HCT116 (cell line): ENCODE data around the gene PDE4D. TPM values are rescaled to one million over a fixed set of nuclear protein-coding genes. Genes with fewer than 3 reads are reported as not detected.

Experiments used
- ATAC-seq: fragments of 200-7000 bp; cut with Tn5 transposase; 2 replicates; pipeline ENCODE4 v1.9.1; 2020; ENCODE audit warnings: mild to moderate bottlenecking, moderate library complexity
- BruUV-seq: library from RNA; stranded (reverse); fragments of 400-500 nt; replicated peaks from 2 replicates; lab custom pipeline; 2021; lab: Mats Ljungman, UMichigan
- CTCF ChIA-PET: fragments of 300-600 bp; sonication (Branson Sonifier 250); formaldehyde crosslinking; loops from one replicate; lab custom pipeline; 2021; ENCODE audit warnings: antibody characterized with exemption; lab: Charles Lee
- POLR2A ChIA-PET: fragments of 300-600, 350-600 bp; sonication (Branson Sonifier 250); formaldehyde crosslinking; loops from one replicate; lab custom pipeline; 2021; ENCODE audit warnings: antibody characterized with exemption; lab: Charles Lee
- RAD21 ChIA-PET, 2 experiments: fragments of 300-600 bp; sonication (Branson Sonifier 250); formaldehyde crosslinking; loops; one replicate each; lab custom pipeline; 2023; ENCODE audit warnings: low total read pairs in 2 of 2; ENCODE audit not compliant: uncharacterized antibody in 2 of 2, unreplicated experiment in 2 of 2, low non-redundant PET in 1 of 2; lab: Charles Lee
- DNase-seq: peaks from one replicate; pipeline ENCODE4 v3.0.0-alpha.2; 2010; ENCODE audit warnings: low read depth, low spot score
- H2AFZ ChIP-seq: fragments of 200-600 bp; shearing (Covaris generic), sonication (generic); 2 replicates; pipeline ENCODE4 v1.6.1; 2017; ENCODE audit warnings: low read depth, mixed run types, mixed read lengths, antibody characterized with exemption, low read length; ENCODE audit not compliant: poor library complexity, severe bottlenecking
- H3K27ac ChIP-seq: 2 replicates; pipeline ENCODE4 v1.5.1; 2012; ENCODE audit warnings: low read depth, low read length
- H3K27me3 ChIP-seq: fragments of 200-600 bp; sonication (generic); 2 replicates; pipeline ENCODE4 v1.6.1; 2016; ENCODE audit warnings: mixed run types, low read length, mixed read lengths; ENCODE audit not compliant: insufficient read depth
- H3K36me3 ChIP-seq, 2 experiments: fragments of 200-500 bp in 1 of 2; fragments of 200-600 bp in 1 of 2; sonication (Bioruptor generic) in 1 of 2; sonication (generic) in 1 of 2; 2 replicates each; pipeline versions ENCODE4 v1.5.1 to v1.6.1; 2014 to 2016; ENCODE audit warnings: low read length in 2 of 2, inconsistent platforms in 1 of 2, mixed read lengths in 1 of 2, mixed run types in 1 of 2; ENCODE audit not compliant: insufficient read depth in 2 of 2, control insufficient read depth in 1 of 2
- H3K4me1 ChIP-seq, 2 experiments: fragments of 200-600 bp in 1 of 2; sonication (generic) in 1 of 2; 2 replicates each; pipeline versions ENCODE4 v1.5.1 to v1.6.1; 2012 to 2017; ENCODE audit warnings: low read length in 2 of 2, inconsistent platforms in 1 of 2, mild to moderate bottlenecking in 1 of 2, mixed read lengths in 1 of 2, mixed run types in 1 of 2, moderate library complexity in 1 of 2; ENCODE audit not compliant: insufficient read depth in 2 of 2, control insufficient read depth in 1 of 2
- H3K4me2 ChIP-seq: fragments of 200-600 bp; sonication (generic); 2 replicates; pipeline ENCODE4 v1.6.1; 2017; ENCODE audit warnings: mixed run types, low read length, mixed read lengths
- H3K4me3 ChIP-seq, 2 experiments: fragments of 200-600 bp in 1 of 2; sonication (generic) in 1 of 2; replicated peaks in 1 of 2; 2 replicates each; pipeline ENCODE4 v1.5.1; 2011 to 2016; ENCODE audit warnings: low read length in 2 of 2, control low read depth in 1 of 2, low read depth in 1 of 2, mild to moderate bottlenecking in 1 of 2, mixed read lengths in 1 of 2, mixed run types in 1 of 2
- H3K79me2 ChIP-seq: fragments of 200-600 bp; sonication (generic); 2 replicates; pipeline ENCODE4 v1.6.1; 2017; ENCODE audit warnings: mild to moderate bottlenecking, mixed run types, low read length, moderate library complexity, mixed read lengths; ENCODE audit not compliant: insufficient read depth
- H3K9ac ChIP-seq: fragments of 200-600 bp; sonication (generic); 2 replicates; pipeline ENCODE4 v1.6.1; 2016; ENCODE audit warnings: low read length, mixed read lengths
- H3K9me2 ChIP-seq: fragments of 200-600 bp; sonication (generic), shearing (Covaris generic); 2 replicates; pipeline ENCODE4 v1.6.1; 2017; ENCODE audit warnings: mixed run types, mild to moderate bottlenecking, moderate library complexity; ENCODE audit not compliant: insufficient read depth
- H3K9me3 ChIP-seq, 2 experiments: fragments of 200-500 bp in 1 of 2; fragments of 200-600 bp in 1 of 2; sonication (Bioruptor generic) in 1 of 2; sonication (generic) in 1 of 2; 2 replicates each; pipeline ENCODE4 v1.6.1; 2014 to 2017; ENCODE audit warnings: low read length in 2 of 2, mixed read lengths in 2 of 2, inconsistent platforms in 1 of 2, low read depth in 1 of 2, mild to moderate bottlenecking in 1 of 2, mixed run types in 1 of 2, moderate library complexity in 1 of 2; ENCODE audit not compliant: control insufficient read depth in 1 of 2, insufficient read depth in 1 of 2
- H4K20me1 ChIP-seq: fragments of 200-600 bp; sonication (generic), shearing (Covaris generic); 2 replicates; pipeline ENCODE4 v1.6.1; 2017; ENCODE audit warnings: mixed run types, mild to moderate bottlenecking, moderate library complexity; ENCODE audit not compliant: insufficient read depth
- CEBPB ChIP-seq: IDR thresholded peaks from 2 replicates; pipeline ENCODE4 v1.6.1; 2012; ENCODE audit warnings: low read depth
- ELF1 ChIP-seq: IDR thresholded peaks from 2 replicates; pipeline ENCODE4 v1.6.1; 2012; ENCODE audit warnings: low read depth, borderline replicate concordance
- FOSL1 ChIP-seq: IDR thresholded peaks from 2 replicates; pipeline ENCODE4 v1.6.1; 2012; ENCODE audit warnings: low read depth
- JUND ChIP-seq: IDR thresholded peaks from 2 replicates; pipeline ENCODE4 v1.6.1; 2012
- RAD21 ChIP-seq: IDR thresholded peaks from 2 replicates; pipeline ENCODE4 v1.6.1; 2012; ENCODE audit warnings: low read depth, mild to moderate bottlenecking
- SRF ChIP-seq: IDR thresholded peaks from 2 replicates; pipeline ENCODE4 v1.6.1; 2012; ENCODE audit warnings: low read depth
- TCF7L2 ChIP-seq: IDR thresholded peaks from 2 replicates; pipeline ENCODE4 v1.7.0; 2011; ENCODE audit warnings: borderline replicate concordance, inconsistent platforms; ENCODE audit not compliant: insufficient read depth, insufficient read length; ENCODE audit errors: extremely low read depth
- ZFX ChIP-seq: fragments of 450-650 bp; IDR thresholded peaks from 2 replicates; pipeline ENCODE4 v1.6.1; 2017
- intact Hi-C: fragments of 100-400 bp; cut with micrococcal nuclease; formaldehyde crosslinking; loops from 2 replicates; pipeline ENCODE4 v1.10.0; 2022
- total RNA-seq: library from RNA; stranded (reverse); gene quantifications from one replicate; pipeline ENCODE4 v1.2.1, GENCODE V29; 2021; ENCODE audit not compliant: unreplicated experiment
- TF ChIP-seq, protein P1 (sequence below): IDR thresholded peaks from 2 replicates; pipeline ENCODE4 v1.6.1; 2012
- TF ChIP-seq, protein P2 (sequence below): IDR thresholded peaks from 2 replicates; pipeline ENCODE4 v1.6.1; 2011; ENCODE audit warnings: mild to moderate bottlenecking, low read length, moderate library complexity; ENCODE audit not compliant: insufficient replicate concordance; ENCODE audit errors: extremely low read depth

The PDE4D gene
- total RNA-seq, 1 experiment from 2014 or later, result 1.1 TPM

DNA sequence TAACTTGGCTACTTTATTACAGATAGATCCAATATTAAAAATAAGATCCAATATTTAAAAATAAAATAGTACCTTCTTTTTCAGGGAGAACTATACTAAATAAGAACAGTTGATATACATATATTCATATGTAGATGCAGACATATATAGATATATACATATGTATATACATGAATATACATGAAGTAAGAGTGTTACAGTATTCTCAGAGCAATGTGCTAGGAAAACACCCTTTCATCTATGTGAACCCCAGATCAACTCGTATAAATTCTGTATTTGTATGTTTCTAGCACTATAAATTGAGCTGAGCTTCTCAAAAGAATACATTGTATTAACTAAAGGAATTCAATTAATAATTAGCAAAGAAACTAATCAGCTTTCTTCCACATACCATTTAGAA is 287.6 kb downstream of the PDE4D start:
- no TSS peak for BruUV-seq
- ChIA-PET CTCF (no interaction called here), RAD21 (no interaction called here), POLR2A (no interaction called here)
- ATAC-seq, result no peak
- H3K27me3 ChIP-seq, result peaks cover 11% of the 10 kb centered on the region
- TF ChIP-seq RAD21 (no peak), JUND (no peak), TCF7L2 (no peak), SRF (no peak), ELF1 (no peak), ZFX (no peak), CEBPB (no peak)
- TF ChIP-seq, protein P1, sequence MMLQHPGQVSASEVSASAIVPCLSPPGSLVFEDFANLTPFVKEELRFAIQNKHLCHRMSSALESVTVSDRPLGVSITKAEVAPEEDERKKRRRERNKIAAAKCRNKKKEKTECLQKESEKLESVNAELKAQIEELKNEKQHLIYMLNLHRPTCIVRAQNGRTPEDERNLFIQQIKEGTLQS, result no peak
- H3K4me1 ChIP-seq, result no peaks in the 10 kb centered on the region
- no peaks in the 10 kb centered on the region for H4K20me1 ChIP-seq
- no peaks in the 10 kb centered on the region for H3K9me2 ChIP-seq
- H3K9me3 ChIP-seq, result no peaks in the 10 kb centered on the region
- no peak overlapping the region for H3K27ac ChIP-seq
- DNase-seq, result no peak
- H3K4me2 ChIP-seq, result no peak overlapping the region
- intact Hi-C loops, result no loop called here
- H3K36me3 ChIP-seq, result no peaks in the 10 kb centered on the region
- no peak overlapping the region for H2AFZ ChIP-seq
- no peak overlapping the region for H3K4me3 ChIP-seq
- no peak overlapping the region for H3K9ac ChIP-seq
- no peaks in the 10 kb centered on the region for H3K79me2 ChIP-seq

DNA sequence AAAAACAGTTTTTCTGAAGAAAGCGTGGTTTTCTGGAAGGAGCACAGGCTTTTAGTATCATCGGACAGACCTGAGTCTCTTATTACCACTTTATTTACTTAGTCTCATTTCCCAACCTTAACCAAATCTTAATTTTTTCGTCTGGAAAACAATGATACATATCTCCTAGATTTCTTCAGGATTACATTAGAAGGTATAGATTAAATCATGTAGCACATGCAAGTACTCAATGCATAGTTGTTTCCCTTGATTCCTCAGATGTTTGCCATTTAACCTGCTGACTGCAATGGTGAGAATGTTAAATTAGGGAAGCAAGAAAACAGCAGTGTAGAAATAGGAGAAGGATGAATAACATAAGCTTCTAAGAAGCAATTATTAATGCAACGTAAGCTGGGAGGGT is 289.4 kb downstream of the PDE4D start:
- Histone ChIP-seq H3K9me2 (no peaks in the 10 kb centered on the region), H3K27me3 (peaks cover 13% of the 10 kb centered on the region)
- TF ChIP-seq FOSL1 (no peak), SRF (no peak), ELF1 (no peak)
- TF ChIP-seq, protein P2, sequence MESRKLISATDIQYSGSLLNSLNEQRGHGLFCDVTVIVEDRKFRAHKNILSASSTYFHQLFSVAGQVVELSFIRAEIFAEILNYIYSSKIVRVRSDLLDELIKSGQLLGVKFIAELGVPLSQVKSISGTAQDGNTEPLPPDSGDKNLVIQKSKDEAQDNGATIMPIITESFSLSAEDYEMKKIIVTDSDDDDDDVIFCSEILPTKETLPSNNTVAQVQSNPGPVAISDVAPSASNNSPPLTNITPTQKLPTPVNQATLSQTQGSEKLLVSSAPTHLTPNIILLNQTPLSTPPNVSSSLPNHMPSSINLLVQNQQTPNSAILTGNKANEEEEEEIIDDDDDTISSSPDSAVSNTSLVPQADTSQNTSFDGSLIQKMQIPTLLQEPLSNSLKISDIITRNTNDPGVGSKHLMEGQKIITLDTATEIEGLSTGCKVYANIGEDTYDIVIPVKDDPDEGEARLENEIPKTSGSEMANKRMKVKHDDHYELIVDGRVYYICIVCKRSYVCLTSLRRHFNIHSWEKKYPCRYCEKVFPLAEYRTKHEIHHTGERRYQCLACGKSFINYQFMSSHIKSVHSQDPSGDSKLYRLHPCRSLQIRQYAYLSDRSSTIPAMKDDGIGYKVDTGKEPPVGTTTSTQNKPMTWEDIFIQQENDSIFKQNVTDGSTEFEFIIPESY, result no peak
- TF ChIP-seq, all 23 proteins: peak for 0
- Histone ChIP-seq H3K9ac (no peak overlapping the region), H4K20me1 (no peaks in the 10 kb centered on the region), H3K79me2 (no peaks in the 10 kb centered on the region), H3K36me3 (no peaks in the 10 kb centered on the region), H2AFZ (no peak overlapping the region), H3K27ac (no peak overlapping the region), H3K4me3 (no peak overlapping the region), H3K4me2 (no peak overlapping the region), H3K4me1 (no peaks in the 10 kb centered on the region), H3K9me3 (no peaks in the 10 kb centered on the region)
- BruUV-seq, result no TSS peak
- ChIA-PET CTCF (no interaction called here), RAD21 (no interaction called here), POLR2A (no interaction called here)
- intact Hi-C loops, result no loop called here
- no peak for ATAC-seq
- no peak for DNase-seq
